A549 (cell line): Measurements from ENCODE around the gene TGM3. TPM values are rescaled to one million over a fixed set of nuclear protein-coding genes. Genes with fewer than 3 reads are reported as not detected.

Source experiments
- ATAC-seq, 2 experiments: fragments of 200-7000 bp in 1 of 2; fragments of >200 bp in 1 of 2; cut with Nextera tagmentation in 1 of 2; cut with Tn5 transposase in 1 of 2; 3 replicates each; pipeline versions ENCODE4 v1.8.0 to v1.9.1; 2018 to 2020; ENCODE audit warnings: mild to moderate bottlenecking in 1 of 2, moderate library complexity in 1 of 2
- CTCF ChIA-PET: fragments of 300-600 bp; sonication (Branson Sonifier 250); formaldehyde crosslinking; extraction: SDS; loops from one replicate; lab custom pipeline; 2021; ENCODE audit warnings: antibody characterized with exemption, inconsistent platforms; lab: Yijun Ruan, JAX
- POLR2A ChIA-PET: fragments of 350-600 bp; formaldehyde crosslinking; extraction: SDS; loops from one replicate; lab custom pipeline; 2021; ENCODE audit warnings: antibody characterized with exemption, inconsistent platforms; lab: Yijun Ruan, JAX
- DNase-seq, 2 experiments: peaks; one replicate each; pipeline versions ENCODE4 v3.0.0 to v3.0.0-alpha.2; 2011 to 2016; ENCODE audit warnings: low read depth in 1 of 2, low spot score in 1 of 2
- FAIRE-seq: peaks from 2 replicates; lab custom pipeline; 2011; peaks lifted over from hg19 to GRCh38; lab: Jason Lieb, UNC
- H3K27ac ChIP-seq, 2 experiments: fragments of >200 bp; sonication (Bioruptor Twin); formaldehyde crosslinking; 3 replicates each; pipeline ENCODE4 v1.5.1; 2016 to 2017
- H3K4me1 ChIP-seq: fragments of >200 bp; sonication (Bioruptor Twin); formaldehyde crosslinking; 3 replicates; pipeline ENCODE4 v1.6.1; 2016
- H3K4me2 ChIP-seq: fragments of >200 bp; sonication (Bioruptor Twin); formaldehyde crosslinking; 3 replicates; pipeline ENCODE4 v1.6.1; 2016
- H3K4me3 ChIP-seq: fragments of >200 bp; sonication (Bioruptor Twin); formaldehyde crosslinking; 3 replicates; pipeline ENCODE4 v1.5.1; 2016
- H3K9me3 ChIP-seq: fragments of >200 bp; sonication (Bioruptor Twin); formaldehyde crosslinking; 3 replicates; pipeline ENCODE4 v1.6.1; 2016
- CBX2 ChIP-seq: fragments of 200-600 bp; sonication (generic); IDR thresholded peaks from 2 replicates; pipeline ENCODE4 v1.6.1; 2016; ENCODE audit warnings: low read depth, mild to moderate bottlenecking, borderline replicate concordance
- CEBPB ChIP-seq, 2 experiments: fragments of >200 bp in 1 of 2; sonication (Bioruptor Twin) in 1 of 2; formaldehyde crosslinking in 1 of 2; IDR thresholded peaks; 2 replicates each; pipeline ENCODE4 v1.6.1; 2012 to 2016
- CHD4 ChIP-seq: fragments of 200-600 bp; sonication (generic); IDR thresholded peaks from 2 replicates; pipeline ENCODE4 v1.6.1; 2016; ENCODE audit warnings: antibody characterized with exemption, mild to moderate bottlenecking, borderline replicate concordance
- ESRRA ChIP-seq: fragments of 150-350 bp; IDR thresholded peaks from 2 replicates; pipeline ENCODE4 v1.6.1; 2014; ENCODE audit warnings: mild to moderate bottlenecking, low read length, borderline replicate concordance
- FOSL2 ChIP-seq, 2 experiments: fragments of 450-650 bp in 1 of 2; fragments of >200 bp in 1 of 2; sonication (Bioruptor Twin) in 1 of 2; formaldehyde crosslinking; IDR thresholded peaks; 2 replicates each; pipeline versions ENCODE4 v1.5.0 to v1.6.1; 2016 to 2020; ENCODE audit warnings: mild to moderate bottlenecking in 1 of 2, moderate library complexity in 1 of 2
- HEYL ChIP-seq: fragments of 250-450 bp; sonication (Bioruptor Pico); IDR thresholded peaks from 2 replicates; pipeline ENCODE4 v1.8.0; 2021; ENCODE audit warnings: mild to moderate bottlenecking, moderate library complexity
- HOXB13 ChIP-seq: fragments of 250-450 bp; sonication (Bioruptor Pico); IDR thresholded peaks from 2 replicates; pipeline ENCODE4 v1.5.0; 2020; ENCODE audit warnings: low read depth, mild to moderate bottlenecking, moderate library complexity
- JUN ChIP-seq, 2 experiments: fragments of >200 bp; sonication (Bioruptor Twin); formaldehyde crosslinking; IDR thresholded peaks; 2 replicates in 1 of 2; 3 replicates in 1 of 2; pipeline ENCODE4 v1.6.1; 2016 to 2017
- MAFK ChIP-seq: fragments of 450-650 bp; IDR thresholded peaks from 2 replicates; pipeline ENCODE4 v1.6.1; 2014; ENCODE audit not compliant: partially characterized antibody
- MYC ChIP-seq: IDR thresholded peaks from 2 replicates; pipeline ENCODE4 v1.6.1; 2012; ENCODE audit warnings: mild to moderate bottlenecking, inconsistent platforms, low read length, improper control_type of control experiment, borderline replicate concordance
- NPAS2 ChIP-seq: fragments of 250-450 bp; sonication (Bioruptor Pico); IDR thresholded peaks from 2 replicates; pipeline ENCODE4 v1.8.0; 2022; ENCODE audit warnings: mild to moderate bottlenecking, moderate library complexity, borderline replicate concordance
- NR3C1 ChIP-seq: fragments of >200 bp; sonication (Bioruptor Twin); formaldehyde crosslinking; IDR thresholded peaks from 3 replicates; pipeline ENCODE4 v1.6.1; 2017
- PHF8 ChIP-seq: fragments of 200-600 bp; sonication (generic); IDR thresholded peaks from 2 replicates; pipeline ENCODE4 v1.6.1; 2016; ENCODE audit warnings: low read depth, mild to moderate bottlenecking, antibody characterized with exemption, moderate library complexity, borderline replicate concordance
- POLR2A ChIP-seq: IDR thresholded peaks from 2 replicates; pipeline ENCODE4 v1.6.1; 2012; ENCODE audit warnings: mild to moderate bottlenecking, low read length
- POLR2AphosphoS2 ChIP-seq: conservative IDR thresholded peaks from 2 replicates; pipeline ENCODE4 v1.6.1; 2012; ENCODE audit warnings: low read length, improper control_type of control experiment, inconsistent platforms
- SREBF2 ChIP-seq: fragments of 450-650 bp; IDR thresholded peaks from 2 replicates; pipeline ENCODE4 v1.6.1; 2014; ENCODE audit warnings: mild to moderate bottlenecking, moderate library complexity
- ZC3H11A ChIP-seq: fragments of 450-650 bp; IDR thresholded peaks from 2 replicates; pipeline ENCODE4 v1.6.1; 2014; ENCODE audit warnings: antibody characterized with exemption, mild to moderate bottlenecking
- WGBS: methylation state at CpG from one replicate; pipeline ENCODE4 v1.1.6; 2017; ENCODE audit errors: missing lambda C conversion rate; 5-methylcytosine and 5-hydroxymethylcytosine counted together
- polyA plus RNA-seq, 4 experiments: library from polyadenylated mRNA; depleted of rRNA in 3 of 4; stranded (reverse); fragments of >200 nt; fragmentation: RNase III in 1 of 4; extraction: RNeasy Plus Mini Kit Qiagen cat#74134 plus additional on column Dnase treatment in 1 of 4; gene quantifications; 2 replicates in 3 of 4; 3 replicates in 1 of 4; pipeline ENCODE4 v1.2.3, GENCODE V29; 2011 to 2017
- TF ChIP-seq, protein P1 (sequence below): fragments of 200-600 bp; sonication (generic); IDR thresholded peaks from 2 replicates; pipeline ENCODE4 v1.6.1; 2016; ENCODE audit warnings: antibody characterized with exemption, mild to moderate bottlenecking, moderate library complexity
- TF ChIP-seq, protein P2 (sequence below): fragments of 450-650 bp; IDR thresholded peaks from 2 replicates; pipeline ENCODE4 v1.6.1; 2014; ENCODE audit warnings: antibody characterized with exemption
- TF ChIP-seq, protein P3 (sequence below): IDR thresholded peaks from 2 replicates; pipeline ENCODE4 v1.6.1; 2012
- TF ChIP-seq, protein P4 (sequence below): fragments of >200 bp; sonication (Bioruptor Twin); formaldehyde crosslinking; IDR thresholded peaks from 3 replicates; pipeline ENCODE4 v1.6.1; 2016

The TGM3 gene
- polyA plus RNA-seq, 2 of the 4 experiments (the other 2 are of a cell fraction), result 0.03 to 0.14 TPM

DNA sequence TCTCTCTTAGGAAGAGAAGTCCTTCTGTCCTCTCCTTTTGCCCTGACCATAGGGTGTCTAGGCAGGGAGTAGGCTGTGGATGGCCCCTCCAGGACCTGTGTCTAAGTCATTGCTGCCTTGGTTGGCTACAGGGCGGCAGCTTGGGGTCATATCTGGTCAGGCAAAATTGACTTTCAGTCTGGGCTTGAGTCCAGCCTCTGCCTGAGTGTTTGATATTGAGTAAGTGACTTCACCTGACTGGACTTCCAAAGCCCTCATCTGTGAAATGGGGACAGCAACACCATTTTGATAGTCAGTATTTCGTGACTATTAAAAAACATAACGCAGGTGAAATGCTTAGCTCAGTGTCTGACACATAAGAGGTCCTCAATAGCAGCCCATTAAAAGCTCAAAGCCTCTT, 4.6 kb downstream of the TGM3 start (continued):
- TF ChIP-seq, protein P1, sequence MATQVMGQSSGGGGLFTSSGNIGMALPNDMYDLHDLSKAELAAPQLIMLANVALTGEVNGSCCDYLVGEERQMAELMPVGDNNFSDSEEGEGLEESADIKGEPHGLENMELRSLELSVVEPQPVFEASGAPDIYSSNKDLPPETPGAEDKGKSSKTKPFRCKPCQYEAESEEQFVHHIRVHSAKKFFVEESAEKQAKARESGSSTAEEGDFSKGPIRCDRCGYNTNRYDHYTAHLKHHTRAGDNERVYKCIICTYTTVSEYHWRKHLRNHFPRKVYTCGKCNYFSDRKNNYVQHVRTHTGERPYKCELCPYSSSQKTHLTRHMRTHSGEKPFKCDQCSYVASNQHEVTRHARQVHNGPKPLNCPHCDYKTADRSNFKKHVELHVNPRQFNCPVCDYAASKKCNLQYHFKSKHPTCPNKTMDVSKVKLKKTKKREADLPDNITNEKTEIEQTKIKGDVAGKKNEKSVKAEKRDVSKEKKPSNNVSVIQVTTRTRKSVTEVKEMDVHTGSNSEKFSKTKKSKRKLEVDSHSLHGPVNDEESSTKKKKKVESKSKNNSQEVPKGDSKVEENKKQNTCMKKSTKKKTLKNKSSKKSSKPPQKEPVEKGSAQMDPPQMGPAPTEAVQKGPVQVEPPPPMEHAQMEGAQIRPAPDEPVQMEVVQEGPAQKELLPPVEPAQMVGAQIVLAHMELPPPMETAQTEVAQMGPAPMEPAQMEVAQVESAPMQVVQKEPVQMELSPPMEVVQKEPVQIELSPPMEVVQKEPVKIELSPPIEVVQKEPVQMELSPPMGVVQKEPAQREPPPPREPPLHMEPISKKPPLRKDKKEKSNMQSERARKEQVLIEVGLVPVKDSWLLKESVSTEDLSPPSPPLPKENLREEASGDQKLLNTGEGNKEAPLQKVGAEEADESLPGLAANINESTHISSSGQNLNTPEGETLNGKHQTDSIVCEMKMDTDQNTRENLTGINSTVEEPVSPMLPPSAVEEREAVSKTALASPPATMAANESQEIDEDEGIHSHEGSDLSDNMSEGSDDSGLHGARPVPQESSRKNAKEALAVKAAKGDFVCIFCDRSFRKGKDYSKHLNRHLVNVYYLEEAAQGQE, result no peak
- TF ChIP-seq JUN (IDR thresholded peaks at IDR 0.05), result no peak
- TF ChIP-seq CHD4, result peak; percentile 19; the same call in 1 of the 2 replicates
- TF ChIP-seq, protein P2, sequence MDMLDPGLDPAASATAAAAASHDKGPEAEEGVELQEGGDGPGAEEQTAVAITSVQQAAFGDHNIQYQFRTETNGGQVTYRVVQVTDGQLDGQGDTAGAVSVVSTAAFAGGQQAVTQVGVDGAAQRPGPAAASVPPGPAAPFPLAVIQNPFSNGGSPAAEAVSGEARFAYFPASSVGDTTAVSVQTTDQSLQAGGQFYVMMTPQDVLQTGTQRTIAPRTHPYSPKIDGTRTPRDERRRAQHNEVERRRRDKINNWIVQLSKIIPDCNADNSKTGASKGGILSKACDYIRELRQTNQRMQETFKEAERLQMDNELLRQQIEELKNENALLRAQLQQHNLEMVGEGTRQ, result no peak

DNA sequence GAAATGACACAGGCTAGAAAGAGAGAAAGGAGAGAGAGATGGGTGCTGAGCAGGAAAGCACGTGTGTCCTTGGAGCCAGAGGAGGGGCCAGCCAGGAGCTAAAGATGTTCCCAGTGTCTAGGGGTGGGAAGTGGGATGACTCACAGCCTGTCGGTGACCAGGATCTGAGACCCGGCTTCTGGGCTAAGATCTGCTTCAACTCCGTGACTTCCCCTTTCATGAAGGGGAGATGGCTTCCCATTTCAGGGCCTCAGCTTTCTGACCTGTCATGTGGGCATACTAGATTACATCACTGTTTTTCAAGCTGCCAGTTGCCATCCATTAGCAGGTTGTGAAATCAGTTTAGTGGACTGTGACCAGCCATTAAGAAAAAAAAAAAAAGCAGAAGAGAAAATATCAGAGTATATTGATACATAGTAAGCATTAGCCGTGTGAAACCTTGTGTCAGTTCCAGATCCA, 5.4 kb downstream of the TGM3 start:
- POLR2A ChIA-PET, result interaction anchor here (1.2 kb wide), 1 partner anchor 13 kb away, joined by 3 read pairs; no protein-coding TSS in a partner anchor
- no peak overlapping the region for H3K4me3 ChIP-seq
- H3K9me3 ChIP-seq, result no peaks in the 10 kb centered on the region
- peak overlapping the region; percentile 38 for H3K4me2 ChIP-seq
- DNase-seq (peak in 1 of 2 experiments; percentile 42), FAIRE-seq (no peak), ATAC-seq (no peak; a peak in 1 of 6 replicates)
- peaks cover 61% of the 10 kb centered on the region for H3K4me1 ChIP-seq
- TF ChIP-seq CEBPB (IDR thresholded peaks at IDR 0.05), result peak in 1 of 2 experiments; percentile 37; a peak in 1 of 4 replicates
- TF ChIP-seq POLR2A, result no peak
- TF ChIP-seq MYC, result 0 out of 2 replicates have a peak, but pooled peaks have one; percentile 55
- no peak for TF ChIP-seq HEYL (CRISPR knock-in tag)
- TF ChIP-seq FOSL2 (IDR thresholded peaks at IDR 0.05), result no peak
- peak; percentile 32 for TF ChIP-seq FOSL2 (CRISPR knock-in tag; IDR thresholded peaks at IDR 0.05)
- H3K27ac ChIP-seq, result peak overlapping the region; percentile 29 to 51; a peak in 2 of 6 replicates
- WGBS, result 40% methylated on average over 5 of the region's 5 CpGs
- CTCF ChIA-PET, result interaction anchor here (0.6 to 3.1 kb wide), 6 partner anchors 9 to 94 kb away, joined by 3 to 6 read pairs (median 4); no protein-coding TSS in a partner anchor

DNA sequence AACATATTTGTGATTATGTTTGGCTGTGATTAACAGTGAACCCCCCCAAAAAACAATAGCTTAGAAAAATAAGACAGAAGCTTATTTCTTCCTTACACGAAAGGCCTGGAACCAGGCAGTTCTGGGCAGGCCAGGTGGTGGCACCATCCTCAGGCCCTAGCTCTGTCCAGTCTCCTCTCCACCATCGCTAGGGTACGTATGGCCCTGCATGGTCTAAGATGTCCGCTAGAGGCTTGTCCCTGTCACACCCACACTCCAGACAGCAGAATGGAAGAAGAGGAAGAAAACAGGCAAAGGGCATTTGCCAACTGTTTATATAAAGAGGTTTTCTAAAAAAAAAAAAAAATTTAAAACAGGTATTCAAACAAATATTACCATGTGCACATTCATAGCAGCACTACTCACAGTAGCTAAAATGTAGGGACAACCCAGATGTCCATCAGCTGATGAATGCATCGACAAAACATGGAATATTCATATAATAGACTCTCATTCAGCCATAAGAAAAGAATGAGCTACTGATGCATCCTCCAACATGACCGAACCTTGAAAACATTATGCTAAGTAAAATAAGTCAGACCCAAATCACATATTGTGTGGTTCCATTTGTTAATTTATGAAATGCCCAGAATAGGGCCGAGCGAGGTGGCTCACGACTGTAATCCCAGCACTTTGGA, 6.7 kb downstream of the TGM3 start:
- TF ChIP-seq FOSL2 (IDR thresholded peaks at IDR 0.05), result no peak
- no peak for TF ChIP-seq FOSL2 (CRISPR knock-in tag; IDR thresholded peaks at IDR 0.05)
- TF ChIP-seq, protein P3, sequence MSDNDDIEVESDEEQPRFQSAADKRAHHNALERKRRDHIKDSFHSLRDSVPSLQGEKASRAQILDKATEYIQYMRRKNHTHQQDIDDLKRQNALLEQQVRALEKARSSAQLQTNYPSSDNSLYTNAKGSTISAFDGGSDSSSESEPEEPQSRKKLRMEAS, result no peak
- no peak for TF ChIP-seq JUN (IDR thresholded peaks at IDR 0.05)
- no peak for TF ChIP-seq MYC
- TF ChIP-seq HOXB13, result no peak
- no peak for TF ChIP-seq NPAS2
- TF ChIP-seq NR3C1, result no peak
- TF ChIP-seq CBX2, result no peak
- TF ChIP-seq ESRRA, result no peak
- no peak for TF ChIP-seq CEBPB (IDR thresholded peaks at IDR 0.05)
- TF ChIP-seq MAFK, result no peak
- TF ChIP-seq ZC3H11A, result no peak
- no peak for TF ChIP-seq SREBF2
- TF ChIP-seq POLR2AphosphoS2, result no peak
- no peak for TF ChIP-seq PHF8
- TF ChIP-seq, protein P4, sequence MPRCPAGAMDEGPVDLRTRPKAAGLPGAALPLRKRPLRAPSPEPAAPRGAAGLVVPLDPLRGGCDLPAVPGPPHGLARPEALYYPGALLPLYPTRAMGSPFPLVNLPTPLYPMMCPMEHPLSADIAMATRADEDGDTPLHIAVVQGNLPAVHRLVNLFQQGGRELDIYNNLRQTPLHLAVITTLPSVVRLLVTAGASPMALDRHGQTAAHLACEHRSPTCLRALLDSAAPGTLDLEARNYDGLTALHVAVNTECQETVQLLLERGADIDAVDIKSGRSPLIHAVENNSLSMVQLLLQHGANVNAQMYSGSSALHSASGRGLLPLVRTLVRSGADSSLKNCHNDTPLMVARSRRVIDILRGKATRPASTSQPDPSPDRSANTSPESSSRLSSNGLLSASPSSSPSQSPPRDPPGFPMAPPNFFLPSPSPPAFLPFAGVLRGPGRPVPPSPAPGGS, result no peak
- peak in 1 of 2 experiments; percentile 44 for DNase-seq
- Histone ChIP-seq H3K4me1 (peaks cover 65% of the 10 kb centered on the region), H3K9me3 (no peaks in the 10 kb centered on the region), H3K27ac (peak overlapping the region in 1 of 2 experiments; percentile 51; a peak in 3 of 6 replicates), H3K4me2 (no peak overlapping the region; the same call in 2 of the 3 replicates), H3K4me3 (no peak overlapping the region)
- FAIRE-seq, result no peak
- peak in 1 of 2 experiments; percentile 28; a peak in 2 of 6 replicates for ATAC-seq
- ChIA-PET POLR2A (no interaction called here), CTCF (interaction anchor here (0.9 to 3.1 kb wide), 7 partner anchors 8 to 115 kb away, joined by 3 to 6 read pairs (median 3); no protein-coding TSS in a partner anchor)
- 71% methylated on average over 9 of the region's 9 CpGs for WGBS
